SK-N-SH treated with all-trans-retinoic acid at 6 μM for 48 hours (cell line): ENCODE results near the gene C4orf51.

Experiments
- ATAC-seq: fragments of 200-7000 bp; cut with Tn5 transposase; 3 replicates; pipeline ENCODE4 v1.9.1; 2020; ENCODE audit warnings: mild to moderate bottlenecking, moderate library complexity
- ARNTL ChIP-seq: fragments of 450-650 bp; formaldehyde crosslinking; IDR thresholded peaks from 2 replicates; pipeline ENCODE4 v1.5.0; 2020; ENCODE audit warnings: low read depth, mild to moderate bottlenecking, moderate library complexity, borderline replicate concordance
- BACH2 ChIP-seq: fragments of 250-450 bp; sonication (Bioruptor Pico); IDR thresholded peaks from 2 replicates; pipeline ENCODE4 v1.9.0; 2021; ENCODE audit warnings: mild to moderate bottlenecking, borderline replicate concordance
- CREB5 ChIP-seq: fragments of 250-450 bp; sonication (Bioruptor Pico); IDR thresholded peaks from 2 replicates; pipeline ENCODE4 v1.5.1; 2020; ENCODE audit warnings: low read depth, mild to moderate bottlenecking, moderate library complexity
- CSDC2 ChIP-seq: fragments of 250-450 bp; sonication (Bioruptor Pico); IDR thresholded peaks from 2 replicates; pipeline ENCODE4 v1.5.0; 2020; ENCODE audit warnings: mild to moderate bottlenecking, moderate library complexity
- ESRRG ChIP-seq: fragments of 250-450 bp; sonication (Bioruptor Pico); IDR thresholded peaks from 2 replicates; pipeline ENCODE4 v1.6.1; 2021; ENCODE audit warnings: mild to moderate bottlenecking
- GLIS3 ChIP-seq: fragments of 250-450 bp; sonication (Bioruptor Pico); IDR thresholded peaks from 2 replicates; pipeline ENCODE4 v1.5.0; 2020; ENCODE audit warnings: mild to moderate bottlenecking, moderate library complexity
- ISL1 ChIP-seq: fragments of 250-450 bp; sonication (Bioruptor Pico); IDR thresholded peaks from 2 replicates; pipeline ENCODE4 v2.1.2; 2022; ENCODE audit warnings: mild to moderate bottlenecking, moderate library complexity
- OSR1 ChIP-seq: fragments of 250-450 bp; sonication (Bioruptor Pico); IDR thresholded peaks from 2 replicates; pipeline ENCODE4 v1.8.0; 2022; ENCODE audit warnings: moderate library complexity, mild to moderate bottlenecking, inconsistent platforms
- PATZ1 ChIP-seq: fragments of 250-450 bp; sonication (Bioruptor Pico); IDR thresholded peaks from 2 replicates; pipeline ENCODE4 v1.8.0; 2020; ENCODE audit warnings: mild to moderate bottlenecking, moderate library complexity, borderline replicate concordance
- POU6F1 ChIP-seq: fragments of 250-450 bp; sonication (Bioruptor Pico); IDR thresholded peaks from 2 replicates; pipeline ENCODE4 v1.8.0; 2021; ENCODE audit warnings: low read depth, mild to moderate bottlenecking, moderate library complexity, borderline replicate concordance
- PPARA ChIP-seq: fragments of 250-450 bp; sonication (Bioruptor Pico); IDR thresholded peaks from 2 replicates; pipeline ENCODE4 v1.5.0; 2020; ENCODE audit warnings: mild to moderate bottlenecking, borderline replicate concordance
- RARB ChIP-seq: fragments of 250-450 bp; sonication (Bioruptor Pico); IDR thresholded peaks from 2 replicates; pipeline ENCODE4 v1.8.0; 2021; ENCODE audit warnings: mild to moderate bottlenecking, moderate library complexity
- SNAI2 ChIP-seq: fragments of 250-450 bp; sonication (Bioruptor Pico); IDR thresholded peaks from 2 replicates; pipeline ENCODE4 v1.5.0; 2020; ENCODE audit warnings: mild to moderate bottlenecking, moderate library complexity
- TCF4 ChIP-seq: fragments of 250-450 bp; sonication (Bioruptor Pico); IDR thresholded peaks from 2 replicates; pipeline ENCODE4 v1.8.0; 2021; ENCODE audit warnings: mild to moderate bottlenecking, moderate library complexity, borderline replicate concordance
- TOX ChIP-seq: fragments of 250-450 bp; sonication (Bioruptor Pico); IDR thresholded peaks from 2 replicates; pipeline ENCODE4 v1.8.0; 2021; ENCODE audit warnings: mild to moderate bottlenecking, moderate library complexity, borderline replicate concordance
- TSHZ2 ChIP-seq: fragments of 250-450 bp; sonication (Bioruptor Pico); IDR thresholded peaks from 2 replicates; pipeline ENCODE4 v1.5.0; 2020; ENCODE audit warnings: mild to moderate bottlenecking, moderate library complexity
- ZC3H10 ChIP-seq: fragments of 250-450 bp; sonication (Bioruptor Pico); IDR thresholded peaks from 2 replicates; pipeline ENCODE4 v1.5.1; 2021; ENCODE audit warnings: mild to moderate bottlenecking, moderate library complexity
- ZFP3 ChIP-seq: fragments of 250-450 bp; sonication (Bioruptor Pico); IDR thresholded peaks from 2 replicates; pipeline ENCODE4 v1.5.0; 2020; ENCODE audit warnings: mild to moderate bottlenecking, moderate library complexity
- ZFP30 ChIP-seq: fragments of 450-650 bp; formaldehyde crosslinking; IDR thresholded peaks from 2 replicates; pipeline ENCODE4 v1.5.0; 2022; ENCODE audit warnings: mild to moderate bottlenecking, moderate library complexity
- ZNF565 ChIP-seq: fragments of 450-650 bp; formaldehyde crosslinking; conservative IDR thresholded peaks from 2 replicates; pipeline ENCODE4 v1.5.0; 2020; ENCODE audit warnings: low read depth, mild to moderate bottlenecking, moderate library complexity
- ZNF70 ChIP-seq: fragments of 450-650 bp; formaldehyde crosslinking; IDR thresholded peaks from 2 replicates; pipeline ENCODE4 v1.5.0; 2020; ENCODE audit warnings: mild to moderate bottlenecking, moderate library complexity
- ZNF8 ChIP-seq: fragments of 450-650 bp; formaldehyde crosslinking; IDR thresholded peaks from 2 replicates; pipeline ENCODE4 v1.5.0; 2020; ENCODE audit warnings: mild to moderate bottlenecking, moderate library complexity

Gene C4orf51

GRCh38 chr4:145722561-145722960 lies 42.6 kb downstream of the C4orf51 start:
- no peak for ATAC-seq
- TF ChIP-seq ESRRG, result no peak
- TF ChIP-seq POU6F1 (CRISPR knock-in tag), result no peak
- TF ChIP-seq ZFP3 (CRISPR knock-in tag), result no peak
- TF ChIP-seq BACH2 (CRISPR knock-in tag), result no peak
- no peak for TF ChIP-seq ZNF565 (CRISPR knock-in tag)
- TF ChIP-seq RARB (CRISPR knock-in tag), result no peak
- TF ChIP-seq SNAI2 (CRISPR knock-in tag), result no peak
- TF ChIP-seq TOX (CRISPR knock-in tag), result no peak
- no peak for TF ChIP-seq ZC3H10 (CRISPR knock-in tag)
- TF ChIP-seq TCF4 (CRISPR knock-in tag), result no peak
- no peak for TF ChIP-seq CREB5
- no peak for TF ChIP-seq PPARA (CRISPR knock-in tag)

- no peak for ATAC-seq
- TF ChIP-seq TOX (CRISPR knock-in tag), result no peak
- no peak for TF ChIP-seq ZFP30 (CRISPR knock-in tag)
- no peak for TF ChIP-seq ZFP3 (CRISPR knock-in tag)
- no peak for TF ChIP-seq ZNF8
- TF ChIP-seq TCF4 (CRISPR knock-in tag), result no peak
- TF ChIP-seq ZNF70 (CRISPR knock-in tag), result no peak
- no peak for TF ChIP-seq ZNF565 (CRISPR knock-in tag)
- TF ChIP-seq ISL1 (CRISPR knock-in tag), result no peak
- TF ChIP-seq ESRRG, result no peak
- no peak for TF ChIP-seq PATZ1 (CRISPR knock-in tag)
Observed at GRCh38 chr4:145723336-145723735, 43.4 kb downstream of the C4orf51 start.

- TF ChIP-seq SNAI2 (CRISPR knock-in tag), result no peak
- TF ChIP-seq ZFP3 (CRISPR knock-in tag), result no peak
Observed at GRCh38 chr4:145730026-145730425, 50.1 kb downstream of the C4orf51 start.

GRCh38 chr4:145731028-145731427 lies 51.1 kb downstream of the C4orf51 start:
- TF ChIP-seq ZNF565 (CRISPR knock-in tag) (no peak), ZNF70 (CRISPR knock-in tag) (no peak), ARNTL (CRISPR knock-in tag) (no peak), PATZ1 (CRISPR knock-in tag) (no peak), ZNF8 (no peak), ESRRG (no peak), CSDC2 (no peak), POU6F1 (CRISPR knock-in tag) (no peak), OSR1 (CRISPR knock-in tag) (no peak), RARB (CRISPR knock-in tag) (no peak), ZFP30 (CRISPR knock-in tag) (no peak), BACH2 (CRISPR knock-in tag) (no peak), TSHZ2 (CRISPR knock-in tag) (no peak), ZC3H10 (CRISPR knock-in tag) (no peak), TCF4 (CRISPR knock-in tag) (no peak), ISL1 (CRISPR knock-in tag) (no peak), GLIS3 (no peak), PPARA (CRISPR knock-in tag) (no peak), CREB5 (no peak), ZFP3 (CRISPR knock-in tag) (no peak)
- no peak for ATAC-seq

More at GRCh38 chr4:145730026-145730425, 50.1 kb downstream of the C4orf51 start:
- ATAC-seq, result no peak
